Stimulated activated CD8-positive, alpha-beta memory T cell treated with anti-CD3 and anti-CD28 coated beads, Interleukin-15, amount 100 ng/mL, for 4 hours (primary cell): ENCODE measurements around the gene ASB8.
"Not testable (repeated sequence)": the region's sequence is repeated elsewhere in the genome, so short reads cannot be mapped to it uniquely, and the experiment has no call there.

Experiments
- DNase-seq, 2 donors: peaks; one replicate each; pipeline ENCODE4 v3.0.0-alpha.2; 2020; ENCODE audit warnings: low read depth in 2 of 2

The ASB8 gene

GRCh38 chr12:48183091-48183875, 26.0 kb upstream of the ASB8 start, which contains the start of gene CCDC184:
CCDC184 (plus strand) TSS chr12:48183644; CDS start chr12:48184123, 479 bp downstream.
- DNase-seq, result peak; percentile 49 to 56

GRCh38 chr12:48182631-48183030, 25.3 kb upstream of the ASB8 start:
- DNase-seq, result no peak

- no peak for DNase-seq
These were observed 23.7 kb upstream of the ASB8 start for GRCh38 chr12:48180857-48181495.

GRCh38 chr12:48180424-48180823, 23.1 kb upstream of the ASB8 start:
- no peak for DNase-seq

GRCh38 chr12:48179466-48179865, 22.2 kb upstream of the ASB8 start:
- no peak for DNase-seq

GRCh38 chr12:48177982-48178381, 20.7 kb upstream of the ASB8 start:
- no peak for DNase-seq

- no peak for DNase-seq
These were observed 19.1 kb upstream of the ASB8 start for GRCh38 chr12:48176417-48176751.

- DNase-seq, result no peak
These were observed 18.5 kb upstream of the ASB8 start for GRCh38 chr12:48175613-48176416.

GRCh38 chr12:48169011-48169410, 11.7 kb upstream of the ASB8 start:
- DNase-seq, result no peak

- peak in 1 of 2 donors; percentile 19 for DNase-seq
These were observed 8.0 kb upstream of the ASB8 start for GRCh38 chr12:48165089-48165981.

- no peak for DNase-seq
These were observed 7.1 kb upstream of the ASB8 start for GRCh38 chr12:48164451-48164850.

GRCh38 chr12:48163150-48163747, 5.9 kb upstream of the ASB8 start:
- DNase-seq, result no peak

- no peak for DNase-seq
These were observed 3.5 kb upstream of the ASB8 start for GRCh38 chr12:48160807-48161206.

GRCh38 chr12:48160046-48160445, 2.7 kb upstream of the ASB8 start:
- DNase-seq, result no peak

- no peak for DNase-seq
These were observed 615 bp upstream of the ASB8 start for GRCh38 chr12:48157889-48158370.

GRCh38 chr12:48156652-48157017, 680 bp downstream of the ASB8 start:
- DNase-seq, result no peak

- not testable (repeated sequence) for DNase-seq
These were observed 1.5 kb downstream of the ASB8 start for GRCh38 chr12:48155786-48156185.

GRCh38 chr12:48151103-48151771, 6.1 kb downstream of the ASB8 start:
- DNase-seq, result no peak

- no peak for DNase-seq
These were observed 11.3 kb downstream of the ASB8 start for GRCh38 chr12:48145981-48146380.

- DNase-seq, result no peak
These were observed 13.4 kb downstream of the ASB8 start for GRCh38 chr12:48143898-48144297.
